Stimulated activated naive B cell treated with anti-CD40 and anti-IgM and Interleukin-4, amounts not matched to agents 10 μg/mL and 1 μg/mL and 100 μg/mL, for 72 hours (primary cell): ENCODE measurements around the gene KIAA1671.
"Not testable (repeated sequence)": the region's sequence is repeated elsewhere in the genome, so short reads cannot be mapped to it uniquely, and the experiment has no call there.

Experiments used
- ATAC-seq, 2 donors: fragments of 150-1000 bp; cut with Tn5 transposase; replicated peaks; 2 replicates each; pipeline ENCODE4 v1.10.0; 2021; ENCODE audit warnings: moderate library complexity in 1 of 2
- DNase-seq: peaks from one replicate; pipeline ENCODE4 v3.0.0; 2021
- H3K27ac Mint-ChIP-seq: one replicate; pipeline ENCODE4 v1.8.0; 2022; ENCODE audit warnings: mild to moderate bottlenecking, mixed read lengths
- H3K27me3 Mint-ChIP-seq, 2 donors: one replicate each; pipeline ENCODE4 v1.8.0; 2022; ENCODE audit warnings: mixed read lengths in 2 of 2
- H3K36me3 Mint-ChIP-seq, 2 donors: one replicate each; pipeline ENCODE4 v1.8.0; 2022; ENCODE audit warnings: mixed read lengths in 2 of 2, mild to moderate bottlenecking in 1 of 2
- H3K4me1 Mint-ChIP-seq, 2 donors: one replicate each; pipeline ENCODE4 v1.8.0; 2022; ENCODE audit warnings: mixed read lengths in 2 of 2, mild to moderate bottlenecking in 1 of 2
- H3K4me3 Mint-ChIP-seq, 2 donors: one replicate each; pipeline ENCODE4 v1.8.0; 2022; ENCODE audit warnings: mild to moderate bottlenecking in 2 of 2, mixed read lengths in 2 of 2, moderate library complexity in 1 of 2
- H3K9me3 Mint-ChIP-seq, 2 donors: one replicate each; pipeline ENCODE4 v1.8.0; 2022; ENCODE audit warnings: mixed read lengths in 2 of 2, mild to moderate bottlenecking in 1 of 2

KIAA1671 gene

DNA sequence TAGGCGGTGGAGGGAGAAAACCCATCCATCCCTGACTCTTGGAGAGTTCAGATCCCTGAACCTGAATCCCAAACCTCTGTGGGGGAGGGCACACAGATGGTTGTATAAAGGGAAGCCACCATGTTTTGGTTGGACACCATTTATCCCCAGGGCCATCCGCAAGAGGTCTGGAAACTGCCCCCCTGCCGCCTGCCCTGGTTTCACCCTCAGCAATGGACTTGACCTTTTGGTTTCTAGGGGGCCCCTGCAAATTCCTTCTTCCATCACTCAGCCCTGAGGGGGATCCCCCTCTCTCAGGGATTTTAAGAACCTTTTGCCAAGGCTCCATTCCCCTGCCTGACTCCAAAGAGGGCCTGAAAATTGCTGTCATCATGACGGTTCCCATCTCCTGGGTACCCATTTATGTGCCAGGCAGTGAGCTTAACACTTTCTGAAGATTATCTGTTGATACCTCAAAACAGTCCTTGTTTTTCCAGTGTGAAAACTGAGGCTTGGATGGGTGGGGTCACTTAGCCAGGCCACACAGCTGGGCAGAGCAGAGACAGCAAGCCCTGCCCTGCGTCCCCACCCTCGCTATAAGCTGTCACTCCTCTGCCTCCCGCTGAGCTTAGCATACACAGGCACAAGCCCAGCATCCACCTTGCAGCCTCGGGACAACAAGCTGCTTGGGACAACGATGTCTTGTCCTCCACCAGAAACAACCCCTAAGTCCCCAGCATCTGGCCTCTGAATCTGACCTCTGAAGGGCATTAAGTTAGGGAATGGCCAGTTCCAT, 213.9 kb downstream of the KIAA1671 start:
- Mint-ChIP-seq H3K9me3 (no peaks in the 10 kb centered on the region), H3K27ac (no peak overlapping the region), H3K4me3 (no peak overlapping the region), H3K27me3 (peaks cover 13 to 14% of the 10 kb centered on the region in 2 donors), H3K4me1 (no peaks in the 10 kb centered on the region), H3K36me3 (no peaks in the 10 kb centered on the region)
- ATAC-seq (no peak), DNase-seq (no peak)

DNA sequence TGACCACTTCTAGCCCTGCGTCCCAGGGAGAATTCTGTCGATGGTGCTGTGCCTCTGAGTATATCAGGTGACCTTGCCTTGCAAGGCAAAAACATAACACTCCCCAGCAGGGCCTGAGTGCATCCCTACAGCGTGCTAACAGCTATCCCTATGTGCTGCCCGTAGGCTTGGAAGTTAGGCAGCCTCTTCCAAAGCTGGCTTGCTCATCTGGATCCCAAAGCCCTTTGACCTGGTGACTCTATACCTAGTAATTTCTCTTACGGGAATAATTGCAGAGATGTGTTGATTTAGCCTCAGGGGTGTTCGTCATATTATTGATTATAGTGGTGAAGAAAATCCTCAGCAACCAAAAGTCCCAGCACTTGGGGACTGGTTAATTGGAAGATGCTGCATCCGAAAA, 214.6 kb downstream of the KIAA1671 start:
- H3K27me3 Mint-ChIP-seq: peaks cover 12 to 13% of the 10 kb centered on the region in 2 donors
- H3K27ac Mint-ChIP-seq: no peak overlapping the region
- ATAC-seq (no peak), DNase-seq (no peak)
- H3K9me3 Mint-ChIP-seq: no peaks in the 10 kb centered on the region
- no peak overlapping the region for H3K4me3 Mint-ChIP-seq
- H3K36me3 Mint-ChIP-seq: no peaks in the 10 kb centered on the region
- no peaks in the 10 kb centered on the region for H3K4me1 Mint-ChIP-seq

DNA sequence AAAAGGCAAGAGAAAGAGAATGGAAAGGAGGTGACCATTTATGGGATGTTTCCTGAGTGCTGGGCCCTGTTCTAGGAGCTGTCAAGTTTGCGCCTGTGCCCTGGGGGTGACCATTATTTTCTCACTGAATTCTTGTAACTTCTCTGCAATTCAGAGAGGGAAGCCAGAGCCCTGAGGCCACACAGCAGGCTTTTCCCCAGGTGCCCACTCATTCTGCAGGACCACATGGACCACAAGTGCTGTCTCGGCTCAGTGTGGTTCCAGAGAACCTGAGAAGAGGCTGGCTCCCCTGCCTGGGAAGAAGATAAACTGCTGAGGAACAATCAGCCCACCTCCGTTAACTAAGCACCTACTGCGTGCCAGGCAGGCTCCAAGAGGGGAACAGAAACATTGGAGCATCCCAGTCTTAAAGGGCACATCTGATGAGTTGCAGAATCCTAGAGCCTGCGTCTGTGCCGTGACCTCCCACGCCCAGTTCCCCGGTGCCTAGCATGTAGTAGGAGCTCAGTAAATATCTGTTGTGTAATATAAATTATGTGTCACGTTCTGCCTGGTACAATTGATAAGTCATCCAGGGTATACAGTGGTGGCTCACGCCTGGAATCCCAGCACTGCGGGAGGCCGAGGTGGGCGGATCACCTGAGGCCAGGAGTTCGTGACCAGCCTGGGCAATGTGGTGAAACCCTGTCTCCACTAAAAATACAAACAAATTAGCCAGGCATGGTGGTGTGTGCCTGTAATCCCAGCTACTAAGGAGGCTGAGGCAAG, 215.5 kb downstream of the KIAA1671 start:
- ATAC-seq: no peak
- no peak overlapping the region for H3K4me3 Mint-ChIP-seq
- H3K4me1 Mint-ChIP-seq: no peaks in the 10 kb centered on the region
- H3K27me3 Mint-ChIP-seq: peaks cover 12 to 13% of the 10 kb centered on the region in 2 donors
- H3K9me3 Mint-ChIP-seq: no peaks in the 10 kb centered on the region
- no peaks in the 10 kb centered on the region for H3K36me3 Mint-ChIP-seq
- DNase-seq: no peak
- no peak overlapping the region for H3K27ac Mint-ChIP-seq

DNA sequence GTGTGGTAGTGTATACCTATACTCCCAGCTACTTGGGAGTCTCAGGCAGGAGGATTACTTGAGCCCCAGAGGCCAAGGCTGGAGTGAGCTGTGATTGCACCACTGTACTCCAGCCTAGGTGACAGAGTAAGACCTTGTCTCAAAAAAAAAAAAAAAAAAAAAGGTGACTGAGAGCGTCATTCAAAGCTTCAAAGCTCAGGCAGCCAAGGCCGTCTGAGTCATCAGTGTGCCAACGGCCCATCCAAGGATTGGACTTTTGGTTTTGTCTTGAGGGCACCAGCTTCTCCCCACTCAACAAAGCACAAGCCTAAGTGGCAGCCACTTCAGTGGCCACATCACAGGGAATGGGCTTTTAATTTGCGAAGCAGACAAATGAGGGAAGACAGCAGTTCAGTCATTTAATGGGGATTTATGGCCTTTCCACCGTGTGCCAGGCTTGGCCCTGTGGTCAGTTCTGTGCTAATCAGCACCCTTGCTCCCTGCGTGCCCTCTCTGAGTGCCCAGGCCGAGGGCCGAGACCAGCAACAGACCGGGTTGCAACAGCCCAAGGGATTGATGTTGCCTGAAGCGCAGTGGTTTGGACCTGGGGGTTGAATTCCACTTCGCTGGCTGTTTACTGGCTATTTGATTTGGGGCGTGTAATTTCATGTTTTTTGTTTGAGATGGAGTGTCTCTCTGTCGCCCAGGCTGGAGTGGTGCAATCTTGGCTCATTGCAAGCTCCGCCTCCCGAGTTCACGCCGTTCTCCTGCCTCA, 216.9 kb downstream of the KIAA1671 start:
- H3K27ac Mint-ChIP-seq: no peak overlapping the region
- H3K4me3 Mint-ChIP-seq: no peak overlapping the region
- H3K27me3 Mint-ChIP-seq: peaks cover 12 to 13% of the 10 kb centered on the region in 2 donors
- H3K36me3 Mint-ChIP-seq: no peaks in the 10 kb centered on the region
- no peaks in the 10 kb centered on the region for H3K9me3 Mint-ChIP-seq
- DNase-seq (no peak), ATAC-seq (no peak)
- no peaks in the 10 kb centered on the region for H3K4me1 Mint-ChIP-seq

DNA sequence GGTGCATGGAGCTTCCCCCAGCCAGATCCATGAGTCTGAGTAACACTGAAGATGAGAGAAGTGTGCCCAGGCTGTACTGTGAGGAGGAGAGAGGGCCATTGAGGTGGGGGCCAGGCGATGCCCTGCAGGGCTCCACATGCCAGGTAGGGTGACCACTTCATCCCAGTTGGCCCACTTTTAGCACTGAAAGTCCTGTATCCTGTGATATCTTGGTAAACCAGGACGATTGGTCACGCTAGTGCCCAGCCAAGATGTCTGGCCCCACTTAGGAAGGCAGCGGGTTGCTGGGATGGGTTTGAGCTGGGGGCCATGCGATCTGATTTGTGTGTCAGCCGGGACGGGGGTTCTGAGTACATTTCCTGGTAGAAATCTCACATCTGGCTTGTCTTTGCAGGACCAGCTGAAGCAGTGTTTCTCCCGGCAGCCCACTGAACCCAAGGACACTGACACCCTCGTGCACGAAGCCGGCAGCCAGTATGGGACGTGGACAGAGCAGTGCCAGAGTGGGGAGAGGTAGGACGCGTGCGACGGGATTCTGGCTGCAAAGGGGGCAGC, 218.0 kb downstream of the KIAA1671 start:
- Mint-ChIP-seq H3K9me3 (no peaks in the 10 kb centered on the region), H3K27ac (no peak overlapping the region)
- no peak for ATAC-seq

DNA sequence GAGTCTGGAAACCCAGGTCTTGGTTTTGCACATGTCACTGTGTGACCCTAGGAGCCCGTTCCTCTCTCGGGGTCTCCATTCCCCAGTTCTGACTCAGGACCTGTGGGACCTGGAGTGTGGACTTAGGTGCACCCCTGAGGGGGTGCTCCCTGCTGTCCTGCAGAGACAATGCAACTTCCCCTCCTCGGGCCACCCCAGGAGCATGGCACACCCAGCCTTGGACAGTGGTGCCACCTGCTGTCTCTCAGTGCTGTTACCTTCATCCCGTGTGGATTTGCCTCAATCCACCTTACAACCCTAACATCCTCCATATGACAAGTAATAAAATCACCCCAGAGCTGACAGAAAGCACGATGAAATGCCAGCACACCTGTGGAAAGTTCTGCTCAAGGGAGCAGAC, 219.6 kb downstream of the KIAA1671 start:
- ATAC-seq: peak; percentile 59 to 71
- Mint-ChIP-seq H3K4me1 (no peaks in the 10 kb centered on the region), H3K9me3 (no peaks in the 10 kb centered on the region), H3K4me3 (no peak overlapping the region), H3K27ac (no peak overlapping the region), H3K27me3 (peaks cover 6% of the 10 kb centered on the region in 2 donors), H3K36me3 (no peaks in the 10 kb centered on the region)
- no peak for DNase-seq

More for the DNA sequence above, 218.0 kb downstream of the KIAA1671 start:
- DNase-seq: no peak
- Mint-ChIP-seq H3K27me3 (peaks cover 11 to 12% of the 10 kb centered on the region in 2 donors), H3K4me1 (no peaks in the 10 kb centered on the region), H3K4me3 (no peak overlapping the region), H3K36me3 (no peaks in the 10 kb centered on the region)

DNA sequence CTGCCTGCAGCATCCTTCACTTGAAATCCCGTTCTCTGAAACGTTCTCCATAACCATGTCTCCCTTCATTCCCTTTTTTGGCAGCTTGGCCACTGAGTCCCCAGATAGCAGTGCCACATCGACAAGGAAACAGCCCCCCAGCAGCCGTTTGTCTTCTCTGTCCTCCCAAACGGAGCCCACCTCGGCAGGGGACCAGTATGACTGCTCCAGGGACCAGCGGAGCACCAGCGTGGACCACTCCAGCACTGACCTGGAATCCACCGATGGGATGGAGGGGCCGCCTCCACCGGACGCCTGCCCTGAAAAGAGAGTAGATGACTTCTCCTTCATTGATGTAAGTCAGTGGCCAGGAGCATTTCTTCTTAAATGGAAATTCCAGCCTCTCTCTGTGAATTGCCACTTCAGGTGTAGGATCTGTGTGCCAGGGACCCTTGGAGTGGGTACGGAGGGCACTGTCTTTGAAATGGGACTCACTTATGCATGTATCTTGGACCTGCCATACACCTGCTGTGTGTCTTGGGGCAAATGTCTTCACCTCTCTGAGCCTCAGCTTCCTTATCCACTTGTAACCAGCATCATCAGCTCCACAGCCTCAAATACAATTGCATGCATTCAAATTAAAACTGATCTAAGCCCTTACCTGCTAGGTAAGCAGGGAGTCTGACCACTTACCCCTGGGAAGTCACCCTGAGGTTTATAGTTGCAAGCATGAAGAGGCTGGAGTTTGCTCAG, 221.8 kb downstream of the KIAA1671 start:
- no peak for DNase-seq
- Mint-ChIP-seq H3K9me3 (peaks cover 1 to 2% of the 10 kb centered on the region in 2 donors), H3K27ac (no peak overlapping the region), H3K27me3 (peaks cover 6% of the 10 kb centered on the region in 2 donors), H3K36me3 (no peaks in the 10 kb centered on the region), H3K4me1 (no peaks in the 10 kb centered on the region), H3K4me3 (no peak overlapping the region)
- ATAC-seq: no peak

DNA sequence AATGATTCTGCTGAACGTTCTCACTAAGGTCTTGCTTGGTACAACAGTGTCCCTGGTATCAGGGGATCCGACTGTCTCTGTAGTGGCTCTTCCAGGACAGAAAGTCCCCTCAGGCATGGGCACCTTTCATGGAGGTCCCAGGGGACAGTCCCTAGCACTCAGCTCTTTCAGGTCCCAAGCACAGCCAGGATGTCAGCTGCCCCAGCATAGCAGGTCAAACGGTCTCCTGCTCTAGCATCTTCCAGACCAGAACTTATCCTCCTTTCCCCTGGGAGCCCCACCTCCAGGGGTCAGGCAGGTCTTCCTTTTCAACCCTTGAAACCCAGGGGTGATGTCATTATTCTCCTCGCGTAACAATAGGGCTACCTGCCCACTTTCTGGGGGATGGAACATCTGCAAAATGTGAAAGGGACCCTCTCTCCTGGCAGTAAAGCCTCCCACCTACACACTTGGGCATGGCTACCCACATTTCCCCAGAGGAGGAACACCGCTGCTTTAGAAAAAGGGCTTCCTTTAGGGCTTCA, 222.4 kb downstream of the KIAA1671 start:
- Mint-ChIP-seq H3K27ac (no peak overlapping the region), H3K4me3 (no peak overlapping the region), H3K27me3 (peaks cover 6% of the 10 kb centered on the region in 2 donors), H3K4me1 (no peaks in the 10 kb centered on the region), H3K9me3 (peaks cover 7 to 8% of the 10 kb centered on the region in 2 donors), H3K36me3 (no peaks in the 10 kb centered on the region)
- ATAC-seq (no peak), DNase-seq (no peak)

DNA sequence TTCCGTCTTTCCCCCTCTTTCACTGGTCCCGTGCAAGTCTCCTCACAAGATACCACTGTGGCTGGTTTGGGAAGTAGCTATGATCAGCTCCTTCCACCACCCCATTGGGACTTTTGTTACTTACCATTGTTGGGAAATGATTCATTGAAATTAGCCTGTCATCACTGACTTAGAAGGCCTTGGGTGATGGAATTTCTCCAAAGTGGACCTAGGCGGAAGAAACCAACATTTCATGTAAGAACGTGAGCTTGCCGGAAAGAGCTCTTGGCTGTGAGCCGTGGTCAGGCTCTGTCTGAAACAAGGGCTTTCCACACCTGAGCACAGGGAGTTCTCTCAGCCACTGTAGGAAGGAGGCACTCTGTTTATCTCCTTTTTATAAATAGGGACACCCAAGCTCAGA, 223.7 kb downstream of the KIAA1671 start:
- Mint-ChIP-seq H3K4me1 (no peaks in the 10 kb centered on the region), H3K9me3 (peaks cover 9% of the 10 kb centered on the region in 2 donors)

DNA sequence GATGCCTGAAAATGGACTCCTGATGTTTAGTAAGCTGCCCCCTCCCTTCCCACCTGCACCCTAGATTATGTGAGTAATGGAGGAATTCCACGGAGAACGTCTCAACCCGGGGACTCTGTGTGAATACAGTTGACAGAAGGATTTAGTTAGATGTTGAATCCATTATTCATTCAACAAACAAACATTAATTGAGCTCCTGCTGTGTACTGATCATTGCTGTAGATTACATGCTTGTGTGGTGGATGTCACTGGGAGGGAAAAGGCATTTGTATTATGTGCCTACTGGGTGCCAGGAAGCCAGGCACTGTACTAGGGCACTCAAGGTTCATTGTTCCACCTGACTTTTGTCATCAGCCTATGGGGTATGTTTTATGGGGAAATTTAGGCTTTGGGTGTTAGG, 224.3 kb downstream of the KIAA1671 start:
- Mint-ChIP-seq H3K4me1 (no peaks in the 10 kb centered on the region), H3K36me3 (no peaks in the 10 kb centered on the region), H3K27ac (no peak overlapping the region), H3K4me3 (no peak overlapping the region), H3K9me3 (peaks cover 9% of the 10 kb centered on the region in 2 donors), H3K27me3 (no peaks in the 10 kb centered on the region)
- ATAC-seq: no peak
- no peak for DNase-seq

More for the DNA sequence above, 223.7 kb downstream of the KIAA1671 start:
- DNase-seq (no peak), ATAC-seq (no peak)
- Mint-ChIP-seq H3K4me3 (no peak overlapping the region), H3K27ac (no peak overlapping the region), H3K36me3 (no peaks in the 10 kb centered on the region), H3K27me3 (no peaks in the 10 kb centered on the region)

DNA sequence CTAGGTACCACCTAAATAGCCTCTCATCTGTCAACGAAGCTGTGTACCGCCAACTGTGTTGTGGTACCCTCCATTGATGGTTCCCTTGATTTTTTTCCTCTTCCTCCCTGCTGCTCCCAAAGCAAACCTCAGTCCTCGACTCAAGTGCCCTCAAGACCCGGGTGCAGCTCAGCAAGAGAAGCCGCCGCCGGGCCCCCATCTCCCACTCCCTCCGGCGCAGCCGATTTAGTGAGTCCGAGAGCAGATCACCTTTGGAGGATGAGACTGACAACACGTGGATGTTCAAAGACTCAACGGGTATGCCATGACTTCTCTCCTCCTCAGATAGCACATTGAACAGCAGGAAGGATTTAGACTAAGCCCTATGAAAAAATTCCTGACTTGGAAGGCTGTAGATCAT, 224.7 kb downstream of the KIAA1671 start:
- no peaks in the 10 kb centered on the region for H3K4me1 Mint-ChIP-seq
- no peak for ATAC-seq

DNA sequence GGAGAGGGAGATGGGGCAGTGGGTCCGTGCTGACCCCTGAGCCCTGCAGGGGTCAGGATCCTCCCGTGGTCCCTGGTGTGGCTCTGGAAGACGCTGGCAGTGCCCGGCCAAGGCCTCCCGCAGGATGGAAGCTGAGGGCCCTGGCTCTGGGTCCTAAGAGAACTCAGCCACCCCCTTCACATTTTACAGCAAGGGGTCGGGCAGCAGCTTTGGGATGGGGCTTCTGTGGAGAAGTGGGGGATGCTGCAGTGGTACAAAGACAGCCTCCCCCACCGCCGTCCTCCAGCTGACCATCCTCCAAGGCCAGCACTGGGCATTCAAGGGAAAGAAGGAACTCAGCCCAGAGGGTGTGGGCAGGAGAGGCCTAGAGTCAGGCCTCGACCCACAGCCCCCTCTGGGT, 225.4 kb downstream of the KIAA1671 start:
- H3K9me3 Mint-ChIP-seq: peaks cover 9% of the 10 kb centered on the region in 2 donors
- H3K27me3 Mint-ChIP-seq: peaks cover 4 to 6% of the 10 kb centered on the region in 2 donors
- no peak overlapping the region for H3K27ac Mint-ChIP-seq
- DNase-seq (no peak), ATAC-seq (no peak)
- no peak overlapping the region for H3K4me3 Mint-ChIP-seq
- no peaks in the 10 kb centered on the region for H3K4me1 Mint-ChIP-seq
- no peaks in the 10 kb centered on the region for H3K36me3 Mint-ChIP-seq

More for the DNA sequence above, 224.7 kb downstream of the KIAA1671 start:
- H3K9me3 Mint-ChIP-seq: peaks cover 9% of the 10 kb centered on the region in 2 donors
- H3K27me3 Mint-ChIP-seq: peaks cover 2 to 3% of the 10 kb centered on the region in 2 donors
- DNase-seq: no peak
- no peak overlapping the region for H3K27ac Mint-ChIP-seq
- H3K36me3 Mint-ChIP-seq: no peaks in the 10 kb centered on the region
- H3K4me3 Mint-ChIP-seq: no peak overlapping the region

DNA sequence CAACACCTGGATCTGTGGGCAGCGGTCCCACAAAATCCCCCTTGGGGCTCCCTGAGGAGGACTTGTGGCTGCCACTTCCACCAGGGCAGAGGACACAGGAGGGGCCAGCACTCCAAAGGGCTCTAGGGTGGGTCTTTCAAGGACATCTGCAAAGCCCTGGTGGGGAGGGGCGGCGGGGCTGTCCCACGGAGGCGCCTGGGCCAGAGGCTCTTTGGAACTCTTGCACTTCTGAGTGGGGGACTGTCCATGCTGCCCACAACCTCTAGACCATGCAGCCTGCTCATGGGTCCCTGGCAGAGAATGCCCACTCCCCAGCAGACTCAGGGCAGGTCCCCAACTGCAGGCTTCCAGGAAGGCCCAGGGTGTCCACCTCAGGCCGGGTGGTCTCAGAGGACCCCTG, 225.8 kb downstream of the KIAA1671 start:
- H3K27ac Mint-ChIP-seq, H3K36me3 Mint-ChIP-seq: not testable (repeated sequence)
- peak; percentile 43 to 51 for ATAC-seq

More for the DNA sequence above, 225.8 kb downstream of the KIAA1671 start:
- H3K27me3 Mint-ChIP-seq, DNase-seq, H3K4me1 Mint-ChIP-seq, H3K9me3 Mint-ChIP-seq: not testable (repeated sequence)
- peak overlapping the region in 1 of 2 donors; percentile 44 for H3K4me3 Mint-ChIP-seq
